Prostate gland (tissue), 2 donors: ENCODE data around the gene CYP46A1. TPM values are rescaled to one million over a fixed set of nuclear protein-coding genes. Genes with fewer than 3 reads are reported as not detected.

ENCODE experiments used
- DNase-seq: peaks from one replicate; pipeline ENCODE4 v3.0.0-alpha.2; 2019; ENCODE audit warnings: low spot score
- H3K27ac ChIP-seq, 2 donors: fragments of 200-600 bp; sonication (generic); 2 replicates each; pipeline ENCODE4 v1.5.1; 2017 to 2019
- H3K27me3 ChIP-seq: fragments of 200-600 bp; sonication (generic); replicated peaks from 2 replicates; pipeline ENCODE4 v1.5.1; 2019; ENCODE audit not compliant: insufficient read depth
- H3K36me3 ChIP-seq, 2 donors: fragments of 200-600 bp; sonication (generic); 1 replicate in 1 of 2; 2 replicates in 1 of 2; pipeline versions ENCODE4 v1.5.1 to v1.8.1; 2017 to 2019
- H3K4me1 ChIP-seq: fragments of 200-600 bp; sonication (generic); replicated peaks from 2 replicates; pipeline ENCODE4 v1.5.1; 2019
- H3K4me3 ChIP-seq, 2 donors: fragments of 200-600 bp; sonication (generic); 2 replicates each; pipeline ENCODE4 v1.5.1; 2017 to 2019
- H3K9me3 ChIP-seq: fragments of 200-600 bp; sonication (generic); 2 replicates; pipeline ENCODE4 v1.5.1; 2017
- POLR2A ChIP-seq: fragments of 450-650 bp; IDR thresholded peaks from one replicate; pipeline ENCODE4 v1.6.1; 2016; ENCODE audit warnings: antibody characterized with exemption, mild to moderate bottlenecking
- POLR2AphosphoS5 ChIP-seq: sonication (generic); formaldehyde crosslinking; IDR thresholded peaks from one replicate; pipeline ENCODE4 v1.6.1; 2017; ENCODE audit warnings: antibody characterized with exemption
- WGBS: methylation state at CpG from one replicate; pipeline ENCODE4 v1.1.5; 2018; 5-methylcytosine and 5-hydroxymethylcytosine counted together
- intact Hi-C: fragments of 100-400 bp; cut with DNase I; formaldehyde crosslinking; loops from one replicate; pipeline ENCODE4 v1.14.2; 2022
- total RNA-seq, 2 donors: library from RNA; depleted of rRNA; stranded (reverse); fragments of >200 nt; gene quantifications; one replicate each; pipeline ENCODE4 v1.1.0, GENCODE V29; 2016
- TF ChIP-seq, protein P1 (sequence below), 4 experiments: fragments of 200-600 bp in 2 of 4; fragments of 450-650 bp in 2 of 4; sonication (generic) in 2 of 4; IDR thresholded peaks; 1 replicate in 3 of 4; 2 replicates in 1 of 4; pipeline ENCODE4 v1.5.1; 2016 to 2019; ENCODE audit warnings: antibody characterized with exemption in 4 of 4, mild to moderate bottlenecking in 2 of 4, moderate library complexity in 2 of 4

Gene CYP46A1
- total RNA-seq, 2 donors from 2014 or later, result 0.46 to 6.5 TPM

- no peaks in the 10 kb centered on the region for H3K9me3 ChIP-seq
- no peak for DNase-seq
- H3K27me3 ChIP-seq, result no peaks in the 10 kb centered on the region
- no peaks in the 10 kb centered on the region for H3K4me1 ChIP-seq
- TF ChIP-seq POLR2A (no peak), POLR2AphosphoS5 (no peak)
- TF ChIP-seq, protein P1, sequence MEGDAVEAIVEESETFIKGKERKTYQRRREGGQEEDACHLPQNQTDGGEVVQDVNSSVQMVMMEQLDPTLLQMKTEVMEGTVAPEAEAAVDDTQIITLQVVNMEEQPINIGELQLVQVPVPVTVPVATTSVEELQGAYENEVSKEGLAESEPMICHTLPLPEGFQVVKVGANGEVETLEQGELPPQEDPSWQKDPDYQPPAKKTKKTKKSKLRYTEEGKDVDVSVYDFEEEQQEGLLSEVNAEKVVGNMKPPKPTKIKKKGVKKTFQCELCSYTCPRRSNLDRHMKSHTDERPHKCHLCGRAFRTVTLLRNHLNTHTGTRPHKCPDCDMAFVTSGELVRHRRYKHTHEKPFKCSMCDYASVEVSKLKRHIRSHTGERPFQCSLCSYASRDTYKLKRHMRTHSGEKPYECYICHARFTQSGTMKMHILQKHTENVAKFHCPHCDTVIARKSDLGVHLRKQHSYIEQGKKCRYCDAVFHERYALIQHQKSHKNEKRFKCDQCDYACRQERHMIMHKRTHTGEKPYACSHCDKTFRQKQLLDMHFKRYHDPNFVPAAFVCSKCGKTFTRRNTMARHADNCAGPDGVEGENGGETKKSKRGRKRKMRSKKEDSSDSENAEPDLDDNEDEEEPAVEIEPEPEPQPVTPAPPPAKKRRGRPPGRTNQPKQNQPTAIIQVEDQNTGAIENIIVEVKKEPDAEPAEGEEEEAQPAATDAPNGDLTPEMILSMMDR (IDR thresholded peaks at IDR 0.05), result no peak
- H3K4me3 ChIP-seq, result peak overlapping the region; percentile 19 to 39
- intact Hi-C loops, result no loop called here
- 62% methylated on average over 21 of the region's 21 CpGs for WGBS
- H3K36me3 ChIP-seq, result no peaks in the 10 kb centered on the region
- H3K27ac ChIP-seq, result no peak overlapping the region
Measured at GRCh38 chr14:99737956-99738667, 54.0 kb downstream of the CYP46A1 start.

- 59% methylated on average over 8 of the region's 10 CpGs for WGBS
- intact Hi-C loops, result no loop called here
- Histone ChIP-seq H3K4me3 (no peak overlapping the region), H3K9me3 (no peaks in the 10 kb centered on the region), H3K27ac (no peak overlapping the region), H3K36me3 (no peaks in the 10 kb centered on the region), H3K27me3 (no peaks in the 10 kb centered on the region), H3K4me1 (no peaks in the 10 kb centered on the region)
- no peak for TF ChIP-seq POLR2AphosphoS5
- TF ChIP-seq, protein P1 (IDR thresholded peaks at IDR 0.05), result no peak
- no peak for TF ChIP-seq POLR2A
- DNase-seq, result no peak
Measured at GRCh38 chr14:99740411-99740810, 56.3 kb downstream of the CYP46A1 start.

GRCh38 chr14:99741227-99741976 lies 57.3 kb downstream of the CYP46A1 start:
- TF ChIP-seq, protein P1 (IDR thresholded peaks at IDR 0.05), result no peak
- TF ChIP-seq POLR2AphosphoS5, result no peak
- no peak for TF ChIP-seq POLR2A
- H3K27ac ChIP-seq, result no peak overlapping the region
- WGBS, result 96% methylated on average over 14 of the region's 14 CpGs
- no peak overlapping the region for H3K4me3 ChIP-seq
- no peaks in the 10 kb centered on the region for H3K36me3 ChIP-seq
- peaks cover under 1% of the 10 kb centered on the region for H3K4me1 ChIP-seq
- no peaks in the 10 kb centered on the region for H3K27me3 ChIP-seq
- no peaks in the 10 kb centered on the region for H3K9me3 ChIP-seq
- intact Hi-C loops, result no loop called here
- DNase-seq, result no peak

DNA sequence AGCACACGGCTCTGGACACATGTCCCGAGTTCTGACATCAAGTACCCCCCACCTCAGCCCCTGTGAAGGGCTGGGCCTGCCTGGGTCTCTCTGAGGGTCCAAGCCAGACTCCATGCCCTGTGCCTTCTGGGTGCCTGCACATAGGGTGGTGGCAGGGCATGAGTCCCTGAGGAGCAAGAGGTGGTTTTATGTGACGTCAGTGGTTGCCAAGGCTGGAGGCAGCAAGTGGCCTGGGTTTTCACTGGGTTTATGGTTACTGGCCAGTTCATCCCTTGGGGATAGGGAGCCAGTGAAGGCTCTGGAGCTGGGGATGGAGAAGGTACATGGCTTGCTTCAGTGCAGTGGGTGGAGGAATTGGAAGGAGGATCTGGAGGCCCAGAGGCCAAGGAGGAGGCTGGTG lies 58.0 kb downstream of the CYP46A1 start:
- no peak for DNase-seq
- WGBS, result 83% methylated on average over 3 of the region's 3 CpGs
- no peak for TF ChIP-seq POLR2A
- TF ChIP-seq, protein P1 (IDR thresholded peaks at IDR 0.05), result no peak
- no peak for TF ChIP-seq POLR2AphosphoS5
- intact Hi-C loops, result no loop called here
- Histone ChIP-seq H3K36me3 (no peaks in the 10 kb centered on the region), H3K4me1 (peaks cover 3% of the 10 kb centered on the region), H3K27ac (no peak overlapping the region), H3K4me3 (no peak overlapping the region), H3K9me3 (no peaks in the 10 kb centered on the region), H3K27me3 (no peaks in the 10 kb centered on the region)
